ENCODE results near the gene C10orf95. TPM values are rescaled to one million over a fixed set of nuclear protein-coding genes. Genes with fewer than 3 reads are reported as not detected.

C10orf95 gene
- total RNA-seq, 4 donors from 2014 or later: 1.0 TPM; not detected in 3

- Histone ChIP-seq H3K4me3 (peak overlapping the region; percentile 71 to 86 (median 83)), H3K36me3 (peaks cover 6 to 24% (median 19%) of the 10 kb centered on the region in 4 donors), H3K4me1 (peaks cover 32 to 46% (median 44%) of the 10 kb centered on the region in 4 donors), H3K27me3 (peaks cover 0 to 14% (median 0%) of the 10 kb centered on the region in 4 donors), H3K9me3 (no peaks in the 10 kb centered on the region), H3K27ac (replicated peaks in 1 of 4) (peak overlapping the region; percentile 84 to 91 (median 90))
- WGBS: 5% methylated on average over 4 of the region's 28 CpGs
- TF ChIP-seq POLR2A (IDR thresholded peaks at IDR 0.05; ENCODE audit: low read depth): no peak
- peak; percentile 72 to 81 for TF ChIP-seq POLR2AphosphoS5 (IDR thresholded peaks at IDR 0.05)
- TF ChIP-seq EP300 (IDR thresholded peaks at IDR 0.05): no peak
- TF ChIP-seq CTCF (IDR thresholded peaks at IDR 0.05): peak; percentile 84 to 91 (median 86)
- intact Hi-C loops (cut with DNase I): loop anchor here (1.0 kb wide), 1 partner anchor 28 kb away; no protein-coding TSS in a partner anchor
- DNase-seq (ENCODE audit: extremely low spot score): peak; percentile 94
Observed at GRCh38 chr10:102422545-102423129, 28.7 kb downstream of the C10orf95 start.

GRCh38 chr10:102421757-102422512 is 29.4 kb downstream of the C10orf95 start:
- peaks cover 0 to 21% (median 0%) of the 10 kb centered on the region in 4 donors for H3K27me3 ChIP-seq
- H3K9me3 ChIP-seq: no peaks in the 10 kb centered on the region
- peak overlapping the region; percentile 71 to 86 (median 83) for H3K4me3 ChIP-seq
- no peak for TF ChIP-seq CTCF (IDR thresholded peaks at IDR 0.05)
- peak in 1 of 2 donors; percentile 13 for TF ChIP-seq POLR2AphosphoS5 (IDR thresholded peaks at IDR 0.05)
- TF ChIP-seq POLR2A (IDR thresholded peaks at IDR 0.05; ENCODE audit: low read depth): no peak
- TF ChIP-seq EP300 (IDR thresholded peaks at IDR 0.05): no peak
- H3K4me1 ChIP-seq: peaks cover 32 to 46% (median 44%) of the 10 kb centered on the region in 4 donors
- no peak for DNase-seq (ENCODE audit: extremely low spot score)
- peak overlapping the region; percentile 84 to 91 (median 90) for H3K27ac ChIP-seq (replicated peaks in 1 of 4)
- intact Hi-C loops (cut with DNase I): loop anchor here (1.0 kb wide), 1 partner anchor 28 kb away; no protein-coding TSS in a partner anchor
- WGBS: 0% methylated on average over 11 of the region's 62 CpGs
- H3K36me3 ChIP-seq: peaks cover 6 to 24% (median 19%) of the 10 kb centered on the region in 4 donors

- Histone ChIP-seq H3K36me3 (peaks cover 6 to 24% (median 19%) of the 10 kb centered on the region in 4 donors), H3K4me1 (peaks cover 32 to 46% (median 44%) of the 10 kb centered on the region in 4 donors), H3K27me3 (peaks cover 0 to 26% (median 3%) of the 10 kb centered on the region in 4 donors), H3K27ac (replicated peaks in 1 of 4) (peak overlapping the region; percentile 84 to 91 (median 90)), H3K9me3 (no peaks in the 10 kb centered on the region), H3K4me3 (peak overlapping the region; percentile 71 to 86 (median 83))
- TF ChIP-seq CTCF (IDR thresholded peaks at IDR 0.05) (no peak), POLR2AphosphoS5 (IDR thresholded peaks at IDR 0.05) (no peak), EP300 (IDR thresholded peaks at IDR 0.05) (no peak), POLR2A (IDR thresholded peaks at IDR 0.05; ENCODE audit: low read depth) (no peak)
- no CpG with 5 or more reads among the region's 14 CpGs for WGBS
- DNase-seq (ENCODE audit: extremely low spot score): no peak
- intact Hi-C loops (cut with DNase I): no loop called here
Observed at GRCh38 chr10:102421507-102421756, 29.9 kb downstream of the C10orf95 start.

GRCh38 chr10:102420714-102421506 is 30.4 kb downstream of the C10orf95 start, which contains the start of gene FBXL15:
Gene FBXL15, plus strand, starts transcription at chr10:102420836. Its CDS starts 294 bp downstream, at chr10:102421130.
- peaks cover 6 to 24% (median 19%) of the 10 kb centered on the region in 4 donors for H3K36me3 ChIP-seq
- intact Hi-C loops (cut with DNase I): no loop called here
- H3K4me3 ChIP-seq: peak within 1 kb of the TSS; percentile 71 to 86 (median 83)
- H3K9me3 ChIP-seq: no peaks in the 10 kb centered on the region
- H3K27ac ChIP-seq (replicated peaks in 1 of 4): peak within 1 kb of the TSS; percentile 84 to 91 (median 90)
- H3K4me1 ChIP-seq: peaks cover 32 to 46% (median 44%) of the 10 kb centered on the region in 4 donors
- DNase-seq (ENCODE audit: extremely low spot score): peak; percentile 99
- WGBS: 0% methylated on average over 35 of the region's 66 CpGs
- H3K27me3 ChIP-seq: peaks cover 0 to 31% (median 7%) of the 10 kb centered on the region in 4 donors
- TF ChIP-seq EP300 (IDR thresholded peaks at IDR 0.05): no peak
- TF ChIP-seq POLR2A (IDR thresholded peaks at IDR 0.05; ENCODE audit: low read depth): no peak
- peak in 1 of 3 experiments; percentile 42 for TF ChIP-seq CTCF (IDR thresholded peaks at IDR 0.05)
- peak; percentile 75 to 92 for TF ChIP-seq POLR2AphosphoS5 (IDR thresholded peaks at IDR 0.05)

All from esophagus muscularis mucosa (tissue), 4 donors.